Epithelial cell of proximal tubule (primary cell): Measurements from ENCODE around the gene STXBP2. TPM values are rescaled to one million over a fixed set of nuclear protein-coding genes. Genes with fewer than 3 reads are reported as not detected.

Experiments used
- DNase-seq: peaks from one replicate; pipeline ENCODE4 v3.0.0-alpha.2; 2011; ENCODE audit warnings: low read depth
- H3K4me3 ChIP-seq: 2 replicates; pipeline ENCODE4 v1.5.1; 2011; ENCODE audit warnings: low read depth, mild to moderate bottlenecking, low read length
- total RNA-seq: library from RNA; depleted of rRNA; stranded (reverse); fragments of >200 nt; gene quantifications from 2 replicates; pipeline ENCODE4 v1.2.3, GENCODE V29; 2015
- TF ChIP-seq, protein P1 (sequence below): conservative IDR thresholded peaks from 2 replicates; pipeline ENCODE4 v1.5.1; 2012; ENCODE audit warnings: low read depth, mild to moderate bottlenecking, low read length

STXBP2 gene
- total RNA-seq, 1 donor from 2014 or later: 49.4 TPM

DNA sequence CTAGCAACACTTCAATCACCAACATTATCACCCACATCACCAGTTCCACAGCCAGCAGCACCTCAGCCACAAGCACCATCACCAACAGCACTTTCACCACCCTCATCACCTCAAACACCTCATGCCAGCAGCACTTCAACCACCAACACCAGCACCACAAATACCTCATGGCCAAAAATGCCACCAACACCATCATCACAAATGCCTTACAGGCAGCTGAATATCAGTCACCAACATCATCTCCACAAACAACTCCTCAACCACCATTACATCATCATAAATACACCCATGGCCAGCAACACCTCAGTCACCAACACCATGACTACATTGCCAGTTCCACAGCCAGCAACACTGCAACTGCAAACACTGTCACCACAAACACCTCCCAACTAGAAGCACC, 54.6 kb downstream of the STXBP2 start:
- TF ChIP-seq, protein P1, sequence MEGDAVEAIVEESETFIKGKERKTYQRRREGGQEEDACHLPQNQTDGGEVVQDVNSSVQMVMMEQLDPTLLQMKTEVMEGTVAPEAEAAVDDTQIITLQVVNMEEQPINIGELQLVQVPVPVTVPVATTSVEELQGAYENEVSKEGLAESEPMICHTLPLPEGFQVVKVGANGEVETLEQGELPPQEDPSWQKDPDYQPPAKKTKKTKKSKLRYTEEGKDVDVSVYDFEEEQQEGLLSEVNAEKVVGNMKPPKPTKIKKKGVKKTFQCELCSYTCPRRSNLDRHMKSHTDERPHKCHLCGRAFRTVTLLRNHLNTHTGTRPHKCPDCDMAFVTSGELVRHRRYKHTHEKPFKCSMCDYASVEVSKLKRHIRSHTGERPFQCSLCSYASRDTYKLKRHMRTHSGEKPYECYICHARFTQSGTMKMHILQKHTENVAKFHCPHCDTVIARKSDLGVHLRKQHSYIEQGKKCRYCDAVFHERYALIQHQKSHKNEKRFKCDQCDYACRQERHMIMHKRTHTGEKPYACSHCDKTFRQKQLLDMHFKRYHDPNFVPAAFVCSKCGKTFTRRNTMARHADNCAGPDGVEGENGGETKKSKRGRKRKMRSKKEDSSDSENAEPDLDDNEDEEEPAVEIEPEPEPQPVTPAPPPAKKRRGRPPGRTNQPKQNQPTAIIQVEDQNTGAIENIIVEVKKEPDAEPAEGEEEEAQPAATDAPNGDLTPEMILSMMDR: no peak
- no peak for DNase-seq

GRCh38 chr19:7692417-7693088, 55.6 kb downstream of the STXBP2 start:
- no peak for DNase-seq
- TF ChIP-seq, protein P1: no peak
- H3K4me3 ChIP-seq: no peak overlapping the region

More for the DNA sequence above, 54.6 kb downstream of the STXBP2 start:
- H3K4me3 ChIP-seq: no peak overlapping the region

DNA sequence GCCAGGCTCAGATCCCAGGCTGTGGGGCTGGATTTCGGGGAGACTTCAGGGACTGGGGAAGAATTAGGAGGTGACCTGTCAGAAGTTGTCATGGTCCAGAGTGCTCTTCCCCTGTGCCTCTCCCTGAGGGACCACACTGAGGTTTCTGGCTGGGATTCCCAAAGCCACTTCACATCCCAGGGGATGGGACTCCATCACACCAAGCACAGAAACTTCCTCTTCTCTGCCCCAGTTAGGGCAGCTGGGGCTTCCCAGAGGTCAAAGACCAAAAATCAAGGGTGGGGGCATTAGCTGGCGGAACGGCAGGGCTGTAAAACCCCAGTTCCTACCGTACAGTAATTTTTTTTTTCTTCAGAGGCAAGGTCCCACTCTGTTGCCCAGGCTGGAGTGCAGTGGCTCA, 57.6 kb downstream of the STXBP2 start:
- DNase-seq: no peak
- TF ChIP-seq, protein P1: no peak
- H3K4me3 ChIP-seq: no peak overlapping the region

Other genes with a start within 250 kb of the STXBP2 start
- gene PEX11G, start 148.1 kb upstream of the STXBP2 start, total RNA-seq: 1.6 and 6.2 TPM in 2 replicates
- gene ZNF358, start 121.0 kb upstream of the STXBP2 start, total RNA-seq: 29.5 and 80.8 TPM in 2 replicates
- gene MCOLN1, start 114.5 kb upstream of the STXBP2 start, total RNA-seq: 3.6 and 8.7 TPM in 2 replicates
- 123 and 129 TPM in 2 replicates for gene PNPLA6, start 101.4 kb upstream of the STXBP2 start, total RNA-seq
- 5.6 and 12.4 TPM in 2 replicates for gene CAMSAP3, start 41.2 kb upstream of the STXBP2 start, total RNA-seq
- 44.1 and 47.9 TPM in 2 replicates for gene XAB2, start 7.6 kb upstream of the STXBP2 start, total RNA-seq
- gene PET100, start 7.3 kb upstream of the STXBP2 start, total RNA-seq: 33.9 and 62.7 TPM in 2 replicates
- gene PCP2, start 3.4 kb upstream of the STXBP2 start, total RNA-seq: not detected in 2 replicates
- not detected in 2 replicates for gene RETN, start 31.9 kb downstream of the STXBP2 start, total RNA-seq
- not detected in 2 replicates for gene MCEMP1, start 40.0 kb downstream of the STXBP2 start, total RNA-seq
- 110 and 158 TPM in 2 replicates for gene TRAPPC5, start 43.7 kb downstream of the STXBP2 start, total RNA-seq
- not detected in 2 replicates for gene FCER2, start 65.0 kb downstream of the STXBP2 start, total RNA-seq
- gene CLEC4G, start 95.0 kb downstream of the STXBP2 start, total RNA-seq: not detected in 2 replicates
- gene CD209, start 110.4 kb downstream of the STXBP2 start, total RNA-seq: 0.12 TPM in 1 of 2 replicates, not detected in the other
- gene CLEC4M, start 126.1 kb downstream of the STXBP2 start, total RNA-seq: not detected in 2 replicates
- 6.1 and 9.3 TPM in 2 replicates for gene EVI5L, start 193.1 kb downstream of the STXBP2 start, total RNA-seq
- 0.72 and 0.81 TPM in 2 replicates for gene PRR36, start 237.3 kb downstream of the STXBP2 start, total RNA-seq